Measurements from ENCODE around the gene USP27X. TPM values are rescaled to one million over a fixed set of nuclear protein-coding genes. Genes with fewer than 3 reads are reported as not detected.

USP27X gene
- total RNA-seq (1 to 10 TPM; 3.4 to 3.5 TPM), polyA plus RNA-seq (ENCODE audit: insufficient read length in 6 of 6) (1 to 10 TPM; 7.1 to 9.2 (median 7.9) TPM)
- long read RNA-seq, donor 1, transcript USP27X-201 (1 exons, 2,618 nt): major isoform, 14 of 14 reads
- long read RNA-seq, donor 1, partial matches to known transcripts: 0 of 14 reads
- long read RNA-seq, donor 1, other reads (novel, unspliced or antisense): 0 of 14 reads
- long read RNA-seq, donor 2, transcript USP27X-201 (1 exons, 2,618 nt): major isoform, 8 of 8 reads
- long read RNA-seq, donor 2, partial matches to known transcripts: 0 of 8 reads
- long read RNA-seq, donor 2, other reads (novel, unspliced or antisense): 0 of 8 reads
- long read RNA-seq, donor 3, transcript USP27X-201 (1 exons, 2,618 nt): major isoform, 6 of 6 reads
- long read RNA-seq, donor 3, partial matches to known transcripts: 0 of 6 reads
- long read RNA-seq, donor 3, other reads (novel, unspliced or antisense): 0 of 6 reads
- long read RNA-seq, donor 4: 0 reads
- long read RNA-seq, donor 5, transcript USP27X-201 (1 exons, 2,618 nt): major isoform, 8 of 8 reads
- long read RNA-seq, donor 5, partial matches to known transcripts: 0 of 8 reads
- long read RNA-seq, donor 5, other reads (novel, unspliced or antisense): 0 of 8 reads
- long read RNA-seq, donor 6, transcript USP27X-201 (1 exons, 2,618 nt): major isoform, 5 of 5 reads
- long read RNA-seq, donor 6, partial matches to known transcripts: 0 of 5 reads
- long read RNA-seq, donor 6, other reads (novel, unspliced or antisense): 0 of 5 reads
- long read RNA-seq, donor 7, transcript USP27X-201 (1 exons, 2,618 nt): major isoform, 8 of 8 reads
- long read RNA-seq, donor 7, partial matches to known transcripts: 0 of 8 reads
- long read RNA-seq, donor 7, other reads (novel, unspliced or antisense): 0 of 8 reads
- long read RNA-seq, donor 8, transcript USP27X-201 (1 exons, 2,618 nt): major isoform, 7 of 7 reads
- long read RNA-seq, donor 8, partial matches to known transcripts: 0 of 7 reads
- long read RNA-seq, donor 8, other reads (novel, unspliced or antisense): 0 of 7 reads
- long read RNA-seq, donor 9: 0 reads
- long read RNA-seq, donor 10: 0 reads
- long read RNA-seq, donor 11, transcript USP27X-201 (1 exons, 2,618 nt): major isoform, 17 of 17 reads
- long read RNA-seq, donor 11, partial matches to known transcripts: 0 of 17 reads
- long read RNA-seq, donor 11, other reads (novel, unspliced or antisense): 0 of 17 reads
- long read RNA-seq, donor 12, partial matches to known transcripts: 0 of 3 reads
- long read RNA-seq, donor 12, other reads (novel, unspliced or antisense): 0 of 3 reads

DNA sequence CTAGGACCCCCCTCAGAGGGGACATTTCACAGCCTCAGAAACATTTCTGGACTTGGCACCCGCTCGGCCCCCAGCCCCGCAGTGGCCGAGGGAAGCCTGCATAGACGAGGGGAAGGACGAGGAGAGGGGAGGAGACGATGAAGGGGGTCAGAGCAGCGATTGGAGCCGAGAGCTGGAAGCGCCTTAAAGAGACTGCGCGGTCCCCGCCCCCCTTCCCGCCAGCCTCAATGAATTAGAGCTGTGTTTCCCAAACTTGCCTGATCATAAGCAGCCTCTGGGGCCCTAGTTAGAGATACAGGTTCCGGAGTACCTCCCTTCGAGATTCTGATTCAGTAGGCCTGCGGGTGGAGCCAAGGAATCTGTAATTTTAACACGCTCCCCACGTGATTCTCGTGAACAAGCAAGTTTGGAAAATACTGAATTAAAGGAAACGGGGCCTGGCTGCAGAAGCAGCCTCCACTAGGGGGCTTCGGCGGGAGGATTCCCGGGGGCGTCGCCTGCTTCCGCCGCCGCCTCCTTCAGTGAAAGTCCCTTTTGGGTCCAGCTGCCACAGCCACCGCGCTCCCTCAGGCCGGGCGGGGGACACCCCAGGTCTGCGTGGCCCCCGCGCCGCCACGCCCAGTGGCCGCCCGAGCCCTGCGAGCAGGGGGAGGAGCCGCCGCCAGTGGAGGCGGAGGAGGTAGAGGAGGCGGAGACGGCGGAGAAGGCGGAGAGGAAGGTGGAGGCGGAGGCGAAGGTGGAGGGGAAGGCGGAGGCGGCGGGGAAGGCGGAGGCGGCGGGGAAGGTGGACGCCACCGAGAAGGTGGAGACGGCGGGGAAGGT, at the start of gene USP27X:
Gene USP27X, plus strand, starts transcription at position 651 of the 822 bp plus-strand sequence. CDS start 824 bp downstream, outside the sequence.
- peak; percentile 93 for ATAC-seq
- intact Hi-C loops (cut with DNase I): no loop called here
- peak within 1 kb of the TSS; percentile 42 to 53 for H3K4me3 ChIP-seq

DNA sequence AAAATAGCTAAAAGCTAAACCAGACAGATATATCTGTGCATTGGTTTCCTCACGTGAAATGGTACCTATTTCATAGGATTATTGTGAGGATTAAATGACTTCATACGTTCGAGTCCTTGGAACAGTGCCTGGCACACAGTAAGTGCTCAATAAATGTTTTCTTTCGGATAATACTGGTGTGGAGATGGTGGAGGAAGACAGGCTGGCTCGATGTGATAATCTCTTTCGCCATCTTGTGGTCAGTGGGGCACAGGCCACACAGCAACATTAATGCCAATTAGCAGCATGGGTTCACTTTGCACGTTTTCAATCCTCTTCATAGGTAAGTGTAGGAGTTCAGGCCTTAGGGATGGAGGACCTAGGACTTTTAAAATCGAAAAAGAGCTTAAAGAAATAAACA, 40.9 kb upstream of the USP27X start:
- no peak overlapping the region for H3K4me3 ChIP-seq
- TF ChIP-seq, protein P1, sequence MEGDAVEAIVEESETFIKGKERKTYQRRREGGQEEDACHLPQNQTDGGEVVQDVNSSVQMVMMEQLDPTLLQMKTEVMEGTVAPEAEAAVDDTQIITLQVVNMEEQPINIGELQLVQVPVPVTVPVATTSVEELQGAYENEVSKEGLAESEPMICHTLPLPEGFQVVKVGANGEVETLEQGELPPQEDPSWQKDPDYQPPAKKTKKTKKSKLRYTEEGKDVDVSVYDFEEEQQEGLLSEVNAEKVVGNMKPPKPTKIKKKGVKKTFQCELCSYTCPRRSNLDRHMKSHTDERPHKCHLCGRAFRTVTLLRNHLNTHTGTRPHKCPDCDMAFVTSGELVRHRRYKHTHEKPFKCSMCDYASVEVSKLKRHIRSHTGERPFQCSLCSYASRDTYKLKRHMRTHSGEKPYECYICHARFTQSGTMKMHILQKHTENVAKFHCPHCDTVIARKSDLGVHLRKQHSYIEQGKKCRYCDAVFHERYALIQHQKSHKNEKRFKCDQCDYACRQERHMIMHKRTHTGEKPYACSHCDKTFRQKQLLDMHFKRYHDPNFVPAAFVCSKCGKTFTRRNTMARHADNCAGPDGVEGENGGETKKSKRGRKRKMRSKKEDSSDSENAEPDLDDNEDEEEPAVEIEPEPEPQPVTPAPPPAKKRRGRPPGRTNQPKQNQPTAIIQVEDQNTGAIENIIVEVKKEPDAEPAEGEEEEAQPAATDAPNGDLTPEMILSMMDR (IDR thresholded peaks at IDR 0.05): peak; percentile 30 to 61
- H3K27ac ChIP-seq: no peak overlapping the region
- no peaks in the 10 kb centered on the region for H3K27me3 ChIP-seq
- DNase-seq: peak in 1 of 4 donors; percentile 32
- H3K9me3 ChIP-seq: no peaks in the 10 kb centered on the region
- no peaks in the 10 kb centered on the region for H3K4me1 ChIP-seq
- peak; percentile 75 for ATAC-seq
- no peaks in the 10 kb centered on the region for H3K36me3 ChIP-seq
- intact Hi-C loops (cut with DNase I): no loop called here

More for the DNA sequence above, at the start of gene USP27X:
- TF ChIP-seq, protein P1 (IDR thresholded peaks at IDR 0.05): peak in 1 of 2 donors; percentile 37
- H3K27ac ChIP-seq: peak within 1 kb of the TSS; percentile 73 to 78
- H3K36me3 ChIP-seq: no peaks in the 10 kb centered on the region
- H3K4me1 ChIP-seq: peaks cover 0 to 8% of the 10 kb centered on the region in 2 donors
- H3K27me3 ChIP-seq: no peaks in the 10 kb centered on the region
- H3K9me3 ChIP-seq: no peaks in the 10 kb centered on the region
- DNase-seq: peak; percentile 75 to 94 (median 84)

DNA sequence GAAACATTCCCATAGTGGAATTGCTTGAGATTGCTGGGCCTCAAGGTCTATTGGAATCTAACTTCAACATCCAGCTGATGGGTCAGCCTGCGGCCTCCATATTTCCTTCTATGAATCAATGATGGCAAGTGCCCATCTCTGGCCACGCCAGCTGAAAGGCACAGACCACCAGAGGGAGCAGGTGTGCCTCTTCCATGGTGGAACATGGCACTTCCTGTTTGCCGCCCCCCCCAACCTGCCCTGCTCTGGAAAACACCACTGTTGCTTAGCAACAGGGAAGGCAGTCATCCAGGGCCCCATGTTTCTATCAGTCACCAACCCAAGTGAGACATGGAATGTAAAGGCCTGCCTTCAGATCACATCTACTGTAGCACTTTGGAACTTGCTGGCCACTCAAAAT, 38.6 kb upstream of the USP27X start:
- ATAC-seq (peak; percentile 90), DNase-seq (peak; percentile 27 to 76 (median 60))
- H3K9me3 ChIP-seq: no peaks in the 10 kb centered on the region
- intact Hi-C loops (cut with DNase I): no loop called here
- no peak overlapping the region for H3K27ac ChIP-seq
- H3K36me3 ChIP-seq: no peaks in the 10 kb centered on the region
- H3K4me1 ChIP-seq: no peaks in the 10 kb centered on the region
- no peak overlapping the region for H3K4me3 ChIP-seq
- TF ChIP-seq, protein P1 (IDR thresholded peaks at IDR 0.05): peak in 1 of 2 donors; percentile 10
- H3K27me3 ChIP-seq: no peaks in the 10 kb centered on the region

DNA sequence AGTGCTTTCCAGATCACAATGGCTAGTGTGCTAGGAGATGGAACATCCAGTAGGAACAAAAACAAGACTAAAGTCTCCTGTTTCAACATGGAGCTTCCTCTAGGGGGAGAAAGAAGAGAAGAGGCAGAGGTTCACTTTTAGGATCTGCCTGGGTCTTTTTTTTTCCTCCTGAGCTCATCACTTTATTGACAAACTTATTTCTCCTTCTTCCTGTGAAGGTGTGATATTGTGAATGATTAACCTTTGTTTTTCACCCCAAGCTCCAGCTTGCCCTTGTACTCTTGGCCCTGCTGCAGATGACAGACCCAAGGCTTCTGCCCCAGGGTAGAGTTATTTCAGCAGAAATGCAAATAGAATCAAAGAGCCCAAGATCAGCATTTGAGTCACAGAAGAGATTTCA, 36.7 kb upstream of the USP27X start:
- TF ChIP-seq, protein P1 (IDR thresholded peaks at IDR 0.05): no peak
- no peak for DNase-seq
- intact Hi-C loops (cut with DNase I): no loop called here
- H3K4me3 ChIP-seq: no peak overlapping the region
- H3K27ac ChIP-seq: no peak overlapping the region
- no peaks in the 10 kb centered on the region for H3K9me3 ChIP-seq
- H3K36me3 ChIP-seq: no peaks in the 10 kb centered on the region
- no peaks in the 10 kb centered on the region for H3K4me1 ChIP-seq
- no peak for ATAC-seq
- H3K27me3 ChIP-seq: no peaks in the 10 kb centered on the region
